Fibroblast of peridontal ligament (primary cell): ENCODE measurements around the gene HUNK.
"Not testable (repeated sequence)": the region's sequence is repeated elsewhere in the genome, so short reads cannot be mapped to it uniquely, and the experiment has no call there.

Experiments used
- DNase-seq: peaks from one replicate; pipeline ENCODE4 v3.0.0-alpha.2; 2010; ENCODE audit errors: extremely low read depth

The HUNK gene

DNA sequence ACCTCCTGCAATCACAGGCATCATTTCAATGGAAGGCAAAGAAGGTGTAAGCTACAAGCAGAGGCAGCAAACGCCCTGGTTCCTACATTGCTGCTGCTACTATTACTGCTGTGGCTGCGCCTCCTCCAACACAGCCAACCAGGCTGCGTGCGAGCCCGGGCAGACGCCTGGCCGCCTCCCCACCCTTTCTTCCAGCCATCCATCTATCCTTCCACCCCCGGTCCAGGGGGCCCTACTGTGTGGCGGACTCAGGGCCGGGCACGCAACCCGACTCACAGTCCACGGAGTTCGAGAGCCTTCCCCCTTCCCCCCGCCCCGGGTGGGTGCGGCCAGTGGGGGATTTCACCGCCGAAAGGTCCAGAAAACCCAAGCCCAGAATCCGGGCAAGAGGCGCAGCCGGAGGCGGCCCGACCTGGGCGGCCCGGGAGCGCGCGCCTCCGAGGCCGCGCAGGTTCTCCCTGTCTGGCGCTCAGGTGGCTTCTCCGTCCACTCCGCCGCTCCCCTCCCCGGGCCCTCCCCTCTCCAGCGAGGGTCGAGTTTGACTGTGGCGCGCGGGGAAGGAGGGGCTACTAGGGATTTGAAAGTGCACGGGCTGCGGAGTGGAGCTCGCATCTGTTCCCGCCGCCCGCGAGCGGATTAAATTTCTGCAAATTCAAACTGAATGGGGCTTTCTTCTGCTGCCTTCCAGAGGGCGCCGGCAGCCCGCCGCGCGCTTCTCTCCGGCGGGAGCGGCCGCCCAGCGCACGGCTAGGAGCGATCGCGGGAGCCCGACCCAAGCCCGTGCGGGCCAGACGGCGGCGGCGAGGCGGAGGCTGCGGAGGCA is at the start of gene HUNK:
Gene HUNK (plus strand): TSS at position 569 of the 823 bp plus-strand sequence. CDS start 655 bp downstream, outside the sequence.
- DNase-seq, result peak; percentile 29

DNA sequence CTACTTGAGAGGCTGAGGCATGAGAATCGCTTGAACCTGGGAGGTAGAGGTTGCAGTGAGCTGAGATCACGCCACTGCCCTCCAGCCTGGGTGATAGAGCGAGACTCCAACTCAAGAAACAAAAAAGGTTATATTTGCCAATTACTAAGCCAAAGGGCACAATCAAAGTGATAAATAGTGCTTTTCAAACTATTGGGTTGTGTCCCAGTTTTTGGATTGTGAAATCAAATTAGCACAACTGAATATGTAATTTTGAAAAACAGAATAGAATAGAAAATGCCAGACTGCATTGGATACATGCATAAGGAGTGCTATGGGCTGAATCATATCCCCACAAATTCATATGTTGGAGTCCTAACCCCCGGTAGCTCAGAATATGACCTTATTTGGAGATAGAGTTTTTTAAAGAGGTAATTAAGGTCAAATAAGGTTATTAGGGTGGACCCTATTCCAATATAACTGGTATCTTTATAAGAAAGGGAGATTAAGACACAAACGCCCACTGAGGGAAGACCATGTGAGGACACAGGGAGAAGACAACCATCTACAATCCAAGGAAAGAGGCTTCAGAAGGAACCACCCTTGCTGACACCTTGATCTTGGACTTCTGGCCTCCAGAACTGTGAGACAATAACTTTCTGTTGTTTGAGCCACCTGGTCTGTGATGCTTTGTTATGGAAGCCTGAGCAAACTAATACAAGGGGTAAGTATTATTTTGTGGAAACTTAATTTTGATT is 42.9 kb upstream of the HUNK start:
- DNase-seq, result no peak

DNA sequence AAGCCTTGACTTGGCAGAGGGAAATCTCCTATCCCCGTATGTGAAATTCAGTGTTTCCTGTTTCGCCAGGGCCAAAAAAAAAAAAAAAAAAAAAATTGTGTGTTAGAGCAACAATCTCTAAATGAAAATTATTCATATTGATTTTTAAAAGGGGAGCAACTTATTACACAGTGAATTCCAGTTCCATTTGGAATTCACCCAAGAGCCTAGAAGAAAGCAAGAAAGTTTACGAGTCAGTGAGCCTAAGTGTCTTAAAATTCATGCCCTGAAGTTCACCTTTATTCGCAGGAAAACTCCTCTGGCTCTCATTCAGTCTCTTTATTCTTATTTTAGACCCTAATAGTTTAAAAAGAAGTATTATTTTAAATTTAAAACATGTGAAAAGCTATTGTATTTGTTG is 42.1 kb upstream of the HUNK start:
- DNase-seq, result no peak

DNA sequence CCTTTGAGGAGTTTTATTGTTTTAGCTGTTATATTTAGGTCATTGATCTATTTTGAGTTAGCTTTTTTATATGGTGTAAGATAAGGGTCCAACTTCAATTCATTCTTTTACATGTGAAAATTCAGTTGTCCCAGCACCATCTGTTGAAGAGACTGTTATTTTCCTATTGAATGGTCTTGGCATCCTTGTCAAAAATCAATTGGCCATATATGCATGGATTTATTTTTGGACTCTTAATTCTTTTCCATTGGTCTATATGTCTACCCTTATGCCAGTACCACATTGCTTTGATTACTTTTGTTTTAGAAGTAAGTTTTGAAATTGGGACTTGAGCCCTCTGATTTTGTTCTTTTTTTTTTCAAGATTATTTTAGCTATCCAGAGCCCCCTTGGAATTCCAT is 35.8 kb upstream of the HUNK start:
- no peak for DNase-seq

DNA sequence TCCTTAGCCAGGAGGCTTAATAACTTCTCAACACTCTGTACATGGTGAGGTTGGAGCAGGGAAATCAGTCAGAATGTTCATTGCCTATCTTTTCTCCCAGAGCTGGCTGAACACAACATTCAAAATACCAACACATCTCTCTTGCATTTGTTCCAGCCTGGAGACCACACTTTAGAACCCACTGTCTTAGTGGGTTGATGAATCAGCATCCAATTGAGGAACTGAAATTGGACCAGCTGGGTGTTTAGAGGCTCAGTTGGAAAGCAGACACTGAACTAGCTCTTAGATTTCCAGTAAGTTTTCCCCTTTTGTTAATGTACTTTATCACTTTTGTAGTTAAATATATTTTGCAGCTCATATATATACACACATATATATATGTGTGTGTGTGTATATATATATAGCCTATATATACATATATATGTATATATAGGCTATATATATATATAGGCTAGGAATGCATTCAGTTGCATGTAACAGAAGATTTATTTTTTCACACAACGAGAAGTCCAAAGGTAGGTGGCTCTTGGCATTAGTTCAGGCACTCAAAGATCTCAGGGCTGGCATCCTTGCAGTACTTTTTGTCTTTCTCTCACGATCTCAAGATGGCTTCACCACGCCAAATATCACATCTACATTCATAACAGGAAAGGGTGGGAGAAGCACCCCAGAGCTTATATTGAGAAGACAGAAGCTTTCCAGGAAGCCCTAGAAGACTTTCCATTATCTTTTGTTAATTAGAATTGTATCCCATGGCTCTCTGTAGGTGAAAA is 35.0 kb upstream of the HUNK start:
- DNase-seq, result no peak

DNA sequence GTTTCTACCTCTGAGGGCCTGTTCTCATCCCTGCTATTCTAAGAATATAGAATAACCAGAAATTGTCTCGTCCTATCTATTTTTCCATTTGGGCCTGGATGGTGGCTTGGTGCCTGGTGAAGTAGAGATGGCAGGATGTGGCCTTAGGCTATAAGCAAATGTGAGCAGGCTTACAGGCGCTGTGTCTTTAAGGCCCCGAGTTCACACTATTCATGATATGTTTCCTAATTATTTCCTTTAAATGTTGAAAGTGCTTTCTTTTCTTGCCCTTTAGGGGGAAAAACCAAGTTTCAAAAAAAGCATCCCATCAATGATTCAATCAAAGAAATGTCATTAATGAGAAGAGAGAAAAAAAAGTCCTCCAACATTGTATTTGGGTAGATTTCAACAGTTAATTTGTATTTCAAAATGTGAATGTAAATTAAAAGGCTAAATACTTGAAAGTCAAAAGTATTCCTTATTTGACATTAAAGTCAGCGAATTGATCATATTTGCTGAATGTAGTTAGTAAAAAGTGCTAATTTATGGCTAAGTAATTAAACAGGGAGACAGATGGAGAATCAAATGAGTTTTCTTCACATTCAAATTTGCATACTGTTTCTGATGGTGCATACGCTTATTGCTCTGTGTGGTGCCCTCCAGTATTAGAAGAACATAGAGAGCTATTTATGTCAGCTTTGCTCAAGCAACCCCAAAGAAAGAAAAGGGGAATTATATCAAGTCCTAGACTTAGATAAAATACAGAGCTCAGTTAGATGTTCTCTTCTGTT is 34.0 kb upstream of the HUNK start:
- DNase-seq, result no peak

DNA sequence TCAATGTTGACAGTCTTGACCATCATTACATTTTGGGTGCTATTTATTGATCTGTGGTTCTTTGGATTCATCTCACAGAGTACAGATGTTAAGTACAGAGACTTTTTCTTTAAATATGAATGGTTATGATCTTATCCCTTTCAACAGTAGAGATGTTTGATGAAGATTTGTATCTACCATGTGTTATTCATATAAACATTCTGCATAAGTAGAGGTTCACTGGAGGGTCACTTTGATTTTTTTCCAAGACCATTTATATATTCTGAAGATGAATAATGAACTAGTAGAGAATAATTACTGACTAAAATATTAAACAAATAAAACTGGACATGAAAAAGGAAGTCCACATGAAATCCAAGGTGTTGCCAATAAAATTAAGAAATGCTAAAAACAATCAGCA is 28.6 kb upstream of the HUNK start:
- no peak for DNase-seq

DNA sequence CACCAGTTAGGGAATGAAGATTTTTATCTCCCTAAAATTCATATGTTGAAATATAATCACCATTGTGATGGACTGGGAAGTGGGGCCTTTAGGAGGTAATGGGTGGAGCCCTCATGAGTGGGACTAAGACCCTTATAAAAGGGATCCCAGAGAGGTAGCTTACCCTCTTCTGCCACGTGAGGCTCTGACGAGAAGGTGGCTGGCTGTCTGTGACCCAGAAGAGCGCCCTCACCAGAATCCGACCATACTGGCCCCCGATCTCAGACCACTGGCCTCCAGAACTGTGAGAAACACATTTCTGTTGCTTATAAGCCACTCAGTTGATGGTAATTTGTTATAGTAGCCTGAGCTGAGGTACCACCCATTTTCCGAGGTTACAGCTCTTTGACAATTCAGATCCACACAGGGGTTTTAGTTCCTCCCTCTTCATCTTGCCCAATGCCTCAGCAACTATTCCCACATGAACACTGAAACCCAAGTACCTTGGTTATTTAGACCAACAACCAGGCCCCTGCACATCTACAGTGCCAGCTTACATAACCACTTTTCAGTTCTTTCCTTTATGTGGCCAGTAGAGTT is 27.6 kb upstream of the HUNK start:
- DNase-seq, result no peak

DNA sequence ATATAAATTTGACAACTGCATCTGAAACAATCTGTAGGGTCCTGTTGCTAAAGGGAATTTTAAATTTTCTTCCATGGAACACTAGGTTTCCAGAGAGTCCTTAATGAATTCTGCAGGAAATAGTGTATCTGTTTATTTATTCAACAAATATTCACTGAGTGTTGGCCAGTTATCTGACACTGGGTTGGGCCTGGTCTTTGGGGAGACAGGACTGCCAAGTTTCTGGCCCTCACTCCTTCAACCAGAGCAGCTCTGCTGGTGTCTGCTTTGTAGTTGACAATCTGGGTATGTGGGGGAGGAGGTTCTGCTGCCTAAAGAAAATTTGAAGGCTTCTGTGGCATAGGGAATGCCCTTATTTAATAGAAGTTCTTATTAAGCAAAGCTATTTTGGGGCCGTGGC is 26.1 kb upstream of the HUNK start:
- no peak for DNase-seq

DNA sequence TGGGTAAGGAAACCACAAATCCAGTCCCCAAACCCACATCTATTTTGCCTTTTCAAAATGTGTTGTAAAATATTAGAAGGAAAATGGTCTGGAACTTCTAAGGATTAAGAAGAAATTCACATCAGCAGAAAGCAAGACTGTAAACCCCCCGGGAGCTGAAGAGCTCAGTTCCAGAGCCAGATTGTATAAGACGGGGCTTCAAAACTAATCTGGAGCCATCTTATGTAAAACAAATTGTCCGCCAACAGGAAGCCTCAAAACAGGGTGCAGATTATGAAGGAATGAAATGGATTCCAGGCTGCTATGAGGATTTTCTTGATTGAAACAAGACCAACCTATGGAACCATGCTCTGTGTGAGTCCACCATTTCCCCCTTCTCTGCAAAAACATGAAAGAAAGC is 25.1 kb upstream of the HUNK start:
- DNase-seq, result no peak

DNA sequence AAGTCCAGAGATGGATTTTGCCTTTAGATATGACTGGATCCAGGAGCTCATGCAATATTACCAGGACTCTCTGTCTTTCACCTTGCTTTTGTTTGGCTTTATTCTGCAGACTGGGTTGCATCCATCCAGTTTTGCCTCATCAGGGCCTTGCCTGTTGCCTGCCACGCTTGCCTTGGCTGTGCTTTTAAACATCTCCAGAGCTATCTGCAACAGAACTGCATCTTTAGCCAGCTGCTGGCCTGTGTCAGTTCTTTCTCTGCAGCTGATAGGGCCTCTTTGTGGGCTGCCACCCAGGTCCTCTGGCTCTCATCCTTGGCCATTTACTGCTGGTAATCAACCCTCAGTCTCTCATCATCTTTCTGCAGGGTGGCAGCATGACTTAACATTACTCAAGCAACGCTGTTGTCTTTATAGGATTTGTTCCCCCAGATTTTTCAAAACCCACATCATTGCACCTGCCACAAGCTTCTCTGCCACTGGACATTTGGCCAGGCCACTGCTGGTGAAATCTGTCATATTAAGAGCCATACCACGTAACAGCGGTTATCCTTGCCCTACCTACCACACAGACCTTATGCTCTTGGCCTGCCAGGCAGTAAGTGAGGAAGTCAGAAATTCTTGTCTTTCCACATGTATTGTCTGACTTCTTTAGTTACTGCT is 24.4 kb upstream of the HUNK start:
- no peak for DNase-seq

DNA sequence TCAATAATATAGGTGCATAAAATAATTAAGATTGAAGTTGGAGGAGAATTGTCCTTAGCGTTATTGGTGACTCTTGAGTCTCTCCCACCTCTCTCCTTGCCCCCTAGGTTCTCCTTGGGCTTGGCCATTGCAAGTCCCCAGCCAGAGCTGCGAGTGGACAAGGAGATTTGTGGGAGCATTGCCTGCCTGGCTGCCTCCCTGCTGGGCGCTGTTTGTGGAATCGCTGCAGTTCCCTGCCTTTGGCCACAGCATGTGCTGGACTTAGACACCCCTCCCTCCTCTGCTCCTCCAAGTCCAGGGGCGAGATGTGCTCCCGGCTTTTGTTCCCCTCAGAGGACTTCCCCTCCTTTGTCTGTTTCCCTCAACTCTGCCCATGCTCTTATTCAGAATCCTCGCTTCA is 21.9 kb upstream of the HUNK start:
- no peak for DNase-seq

DNA sequence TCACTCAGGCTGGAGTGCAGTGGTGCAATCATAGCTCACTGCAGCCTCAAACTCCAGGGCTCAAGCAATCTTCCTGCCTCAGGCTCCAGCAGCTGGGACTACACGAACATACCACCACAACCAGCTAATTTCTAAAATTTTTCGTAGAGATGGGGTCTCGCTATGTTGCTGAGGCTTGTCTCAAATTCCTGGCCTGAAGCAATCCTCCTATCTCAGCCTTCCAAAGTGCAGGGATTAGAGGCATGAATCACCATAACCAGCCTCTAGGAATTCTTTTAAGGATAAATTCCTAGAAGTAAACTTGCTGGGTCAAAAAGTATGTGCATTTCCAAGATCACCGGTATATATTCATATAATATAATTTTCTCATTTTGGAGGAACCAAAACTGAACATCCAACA is 17.6 kb upstream of the HUNK start:
- no peak for DNase-seq

DNA sequence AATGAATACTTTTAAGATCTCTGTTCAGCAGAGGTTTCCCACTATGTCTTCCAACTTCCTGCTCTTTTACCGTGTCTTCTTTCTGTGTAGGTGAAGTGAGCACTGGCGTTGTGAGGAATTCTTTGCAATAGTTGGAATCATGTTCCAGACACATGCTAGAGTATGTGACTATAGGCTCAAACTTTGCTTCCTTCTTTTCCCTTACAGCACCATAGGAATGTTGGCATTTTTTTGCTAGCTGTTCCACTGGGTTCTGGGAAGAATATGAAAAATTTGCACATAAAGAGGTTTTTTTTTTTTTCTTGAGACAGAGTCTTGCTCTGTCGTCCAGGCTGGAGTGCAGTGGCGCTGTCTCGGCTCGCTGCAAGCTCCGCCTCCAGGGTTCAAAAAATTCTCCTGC is 15.7 kb upstream of the HUNK start:
- DNase-seq, result no peak

DNA sequence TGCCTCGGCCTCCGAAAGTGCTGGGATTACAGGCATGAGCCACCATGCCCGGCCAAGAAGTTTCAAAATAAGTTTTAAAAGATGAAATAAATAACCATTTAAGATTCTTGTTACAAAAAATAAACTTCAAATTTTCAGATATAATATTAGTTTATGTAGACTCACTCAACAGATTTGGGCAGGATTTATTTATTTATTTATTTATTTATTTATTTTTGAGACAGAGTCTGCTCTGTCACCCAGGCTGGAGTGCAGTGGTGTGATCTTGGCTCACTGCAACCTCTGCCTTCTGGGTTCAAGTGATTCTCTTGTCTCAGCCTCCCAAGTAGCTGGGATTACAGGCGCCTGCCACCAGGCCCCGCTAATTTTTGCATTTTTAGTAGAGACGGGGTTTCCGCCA is 15.2 kb upstream of the HUNK start:
- DNase-seq, result not testable (repeated sequence)

DNA sequence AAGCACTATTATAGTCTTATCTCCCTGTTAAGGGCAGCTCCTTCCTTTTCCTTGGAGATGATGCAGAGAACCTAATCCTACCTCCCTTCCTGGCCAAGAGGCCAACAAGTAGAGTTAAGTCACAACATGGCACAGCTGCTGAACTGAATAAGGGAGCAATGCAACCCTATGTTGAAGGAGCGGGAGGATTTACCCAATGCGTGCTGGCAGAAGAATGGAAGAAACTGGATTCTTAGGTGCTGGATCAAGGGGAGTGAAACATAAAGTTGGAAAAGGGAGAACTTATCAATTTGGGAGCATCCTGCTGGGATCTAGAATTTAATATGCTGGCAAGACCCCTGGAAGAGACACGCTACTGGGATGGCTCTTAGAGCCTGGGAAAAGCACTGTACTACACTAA is 12.0 kb upstream of the HUNK start:
- no peak for DNase-seq

DNA sequence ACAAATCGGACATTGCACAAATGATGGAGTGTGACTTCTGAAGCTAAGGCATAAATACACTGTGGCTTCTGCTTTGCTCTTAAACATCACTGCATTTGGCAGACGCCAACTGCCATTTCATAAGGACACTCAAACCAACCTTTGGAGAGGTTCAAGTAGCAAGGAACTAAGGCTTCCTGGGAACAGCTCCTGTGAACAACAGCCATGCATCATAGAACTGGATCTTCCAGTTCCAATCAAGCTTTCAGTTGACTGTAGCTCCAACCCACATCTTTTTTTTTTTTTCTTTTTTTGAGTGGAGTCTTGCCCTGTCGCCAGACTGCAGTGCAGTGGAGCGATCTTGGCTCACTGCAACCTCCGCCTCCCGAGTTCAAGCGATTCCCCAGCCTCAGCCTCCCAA is 10.7 kb upstream of the HUNK start:
- no peak for DNase-seq

DNA sequence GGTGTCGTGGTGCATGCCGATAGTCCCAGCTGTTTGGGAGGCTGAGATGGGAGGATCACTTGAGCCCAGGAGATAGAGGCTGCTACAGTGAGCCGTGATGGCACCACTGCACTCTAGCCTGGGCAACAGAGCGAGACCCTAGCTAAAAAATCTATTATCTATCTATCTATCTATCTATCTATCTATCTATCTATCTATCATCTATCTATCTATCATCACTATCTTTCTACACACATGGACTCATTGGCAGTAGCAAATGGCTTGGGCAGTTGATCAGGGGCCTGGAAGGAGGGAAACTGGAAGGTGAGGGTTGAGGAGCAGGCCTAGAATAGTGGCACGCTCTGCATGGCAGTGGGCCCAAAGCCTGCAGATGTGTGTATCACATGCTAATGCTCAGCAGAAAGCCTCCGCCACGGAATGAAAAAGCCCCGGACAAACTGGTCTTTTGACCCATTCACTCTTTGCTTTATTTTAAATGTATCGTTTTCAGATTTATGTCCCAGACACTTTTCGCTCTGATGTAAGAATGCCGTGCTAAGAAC is 7.3 kb upstream of the HUNK start:
- DNase-seq, result no peak

DNA sequence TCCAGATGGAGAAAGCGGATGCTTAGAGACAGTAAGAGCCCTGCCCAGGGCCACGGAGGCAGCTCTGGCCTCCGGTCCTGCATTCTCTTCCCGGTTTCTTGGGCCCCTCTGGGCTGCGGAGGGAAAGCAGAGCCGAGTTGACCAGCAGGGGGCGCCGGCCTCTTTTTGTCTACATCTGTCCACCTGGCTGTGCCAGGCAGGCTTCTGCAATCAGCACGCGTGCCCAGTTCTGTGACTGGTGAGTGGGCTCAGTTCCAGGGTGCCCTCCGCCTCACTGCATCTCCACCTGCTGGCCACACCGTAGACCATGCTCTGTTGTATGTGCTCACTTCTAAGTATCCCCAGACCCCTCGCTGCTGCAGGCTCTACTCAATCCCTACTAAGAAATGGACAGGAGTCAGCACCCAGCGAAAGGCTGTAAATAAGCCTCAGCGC is 6.7 kb upstream of the HUNK start:
- DNase-seq, result peak; percentile 56

DNA sequence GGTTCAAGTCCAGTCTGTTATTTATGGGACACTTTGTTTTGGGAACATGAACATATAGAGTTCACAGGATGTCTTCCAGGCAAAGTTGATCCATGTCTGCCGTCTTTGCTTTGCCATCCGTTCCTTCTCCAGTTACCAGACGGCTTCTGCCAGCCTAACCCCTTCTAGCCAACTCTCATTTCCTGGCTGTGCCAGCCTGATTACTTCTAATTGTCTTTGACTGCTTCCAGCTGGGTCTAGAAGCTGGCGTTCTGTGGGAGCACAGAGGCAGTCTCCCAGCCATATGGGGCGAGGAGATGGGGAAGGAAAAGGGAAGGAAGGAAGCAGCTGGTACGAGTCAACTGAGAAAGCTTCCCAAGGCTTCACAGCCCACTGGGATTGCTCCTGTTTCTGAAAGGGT is 3.1 kb upstream of the HUNK start:
- DNase-seq, result no peak
